HG03025 (cell line): ENCODE results near the gene B4GALT2.

Source experiments
- ATAC-seq: cut with Tn5 transposase; IDR thresholded peaks from one replicate; pipeline ENCODE4 v1.9.1; 2021; ENCODE audit warnings: mild to moderate bottlenecking, moderate library complexity; ENCODE audit not compliant: unreplicated experiment, low FRiP score

Gene B4GALT2

GRCh38 chr1:43999455-43999854 lies 20.4 kb downstream of the B4GALT2 start:
- ATAC-seq, result no peak

GRCh38 chr1:44000122-44000665 lies 21.2 kb downstream of the B4GALT2 start:
- ATAC-seq, result no peak

- no peak for ATAC-seq
Observed at GRCh38 chr1:44002165-44002564, 23.2 kb downstream of the B4GALT2 start.

GRCh38 chr1:44002606-44003157 lies 23.7 kb downstream of the B4GALT2 start:
- no peak for ATAC-seq

- no peak for ATAC-seq
Observed at GRCh38 chr1:44008259-44008658, 29.2 kb downstream of the B4GALT2 start.

- no peak for ATAC-seq
Observed at GRCh38 chr1:44010935-44011471, 32.0 kb downstream of the B4GALT2 start.

- no peak for ATAC-seq
Observed at GRCh38 chr1:44012404-44012803, 33.4 kb downstream of the B4GALT2 start.

- no peak for ATAC-seq
Observed at GRCh38 chr1:44012941-44013609, 34.1 kb downstream of the B4GALT2 start.

- ATAC-seq, result no peak
Observed at GRCh38 chr1:44013949-44014348, 34.9 kb downstream of the B4GALT2 start.

- no peak for ATAC-seq
Observed at GRCh38 chr1:44014365-44015104, 35.5 kb downstream of the B4GALT2 start.

GRCh38 chr1:44015206-44015605 lies 36.2 kb downstream of the B4GALT2 start:
- no peak for ATAC-seq

GRCh38 chr1:44016041-44016889 lies 37.3 kb downstream of the B4GALT2 start:
- no peak for ATAC-seq

- ATAC-seq, result no peak
Observed at GRCh38 chr1:44016890-44017400, 37.9 kb downstream of the B4GALT2 start.

GRCh38 chr1:44019466-44019948 lies 40.5 kb downstream of the B4GALT2 start:
- ATAC-seq, result no peak

- no peak for ATAC-seq
Observed at GRCh38 chr1:44020464-44020863, 41.5 kb downstream of the B4GALT2 start.

- no peak for ATAC-seq
Observed at GRCh38 chr1:44021156-44021555, 42.1 kb downstream of the B4GALT2 start.

- no peak for ATAC-seq
Observed at GRCh38 chr1:44021581-44022321, 42.7 kb downstream of the B4GALT2 start.

GRCh38 chr1:44024031-44024902 lies 45.3 kb downstream of the B4GALT2 start:
- ATAC-seq, result no peak
